Measurements from ENCODE around the gene EEF1AKMT1. TPM values are rescaled to one million over a fixed set of nuclear protein-coding genes. Genes with fewer than 3 reads are reported as not detected.

The EEF1AKMT1 gene
- total RNA-seq, 4 donors from 2014 or later: 7.5 to 15.2 (median 10.3) TPM

GRCh38 chr13:20702530-20702914, 71.2 kb downstream of the EEF1AKMT1 start:
- TF ChIP-seq CTCF (IDR thresholded peaks at IDR 0.05): no peak
- no peak for TF ChIP-seq POLR2A (IDR thresholded peaks at IDR 0.05)
- Histone ChIP-seq H3K36me3 (no peaks in the 10 kb centered on the region), H3K9me3 (no peaks in the 10 kb centered on the region), H3K4me3 (replicated peaks in 1 of 3) (peak overlapping the region in 1 of 3 donors; percentile 65), H3K27me3 (no peaks in the 10 kb centered on the region), H3K4me1 (peaks cover 3 to 8% of the 10 kb centered on the region in 2 donors), H3K27ac (no peak overlapping the region)
- WGBS, 2 donors: 28 to 29% methylated on average over 9 of the region's 9 CpGs
- intact Hi-C loops (cut with DNase I): loop anchor here (5.0 kb wide), 1 partner anchor 435 kb away; no protein-coding TSS in a partner anchor
- no peak for DNase-seq

- Histone ChIP-seq H3K36me3 (no peaks in the 10 kb centered on the region), H3K4me3 (replicated peaks in 1 of 3) (no peak overlapping the region), H3K9me3 (no peaks in the 10 kb centered on the region), H3K27ac (no peak overlapping the region), H3K4me1 (peaks cover 3 to 8% of the 10 kb centered on the region in 2 donors), H3K27me3 (no peaks in the 10 kb centered on the region)
- no peak for TF ChIP-seq POLR2A (IDR thresholded peaks at IDR 0.05)
- no peak for DNase-seq
- WGBS, 2 donors: 94 to 99% methylated on average over 3 of the region's 3 CpGs
- intact Hi-C loops (cut with DNase I): loop anchor here (5.0 kb wide), 1 partner anchor 436 kb away; no protein-coding TSS in a partner anchor
Measured at GRCh38 chr13:20701461-20701860, 72.3 kb downstream of the EEF1AKMT1 start.

- no peak for TF ChIP-seq POLR2A (IDR thresholded peaks at IDR 0.05)
- no peak for TF ChIP-seq CTCF (IDR thresholded peaks at IDR 0.05)
- 91 to 95% methylated on average over 6 of the region's 6 CpGs for WGBS, 2 donors
- no peak overlapping the region for H3K4me3 ChIP-seq (replicated peaks in 1 of 3)
- DNase-seq: no peak
- H3K9me3 ChIP-seq: no peaks in the 10 kb centered on the region
- H3K27ac ChIP-seq: no peak overlapping the region
- H3K27me3 ChIP-seq: no peaks in the 10 kb centered on the region
- peaks cover 3 to 8% of the 10 kb centered on the region in 2 donors for H3K4me1 ChIP-seq
- intact Hi-C loops (cut with DNase I): loop anchor here (5.0 kb wide), 1 partner anchor 437 kb away; no protein-coding TSS in a partner anchor
- no peaks in the 10 kb centered on the region for H3K36me3 ChIP-seq
Measured at GRCh38 chr13:20700288-20700687, 73.5 kb downstream of the EEF1AKMT1 start.

GRCh38 chr13:20699715-20700114, 74.0 kb downstream of the EEF1AKMT1 start:
- peaks cover 3 to 8% of the 10 kb centered on the region in 2 donors for H3K4me1 ChIP-seq
- 93 to 96% methylated on average over 9 of the region's 9 CpGs for WGBS, 2 donors
- no peaks in the 10 kb centered on the region for H3K36me3 ChIP-seq
- no peaks in the 10 kb centered on the region for H3K9me3 ChIP-seq
- TF ChIP-seq POLR2A (IDR thresholded peaks at IDR 0.05) (no peak), CTCF (IDR thresholded peaks at IDR 0.05) (no peak)
- H3K27me3 ChIP-seq: no peaks in the 10 kb centered on the region
- DNase-seq: no peak
- H3K27ac ChIP-seq: no peak overlapping the region
- H3K4me3 ChIP-seq (replicated peaks in 1 of 3): no peak overlapping the region
- intact Hi-C loops (cut with DNase I): loop anchor here (5.0 kb wide), 1 partner anchor 438 kb away; no protein-coding TSS in a partner anchor

GRCh38 chr13:20696073-20696472, 77.7 kb downstream of the EEF1AKMT1 start:
- Histone ChIP-seq H3K9me3 (no peaks in the 10 kb centered on the region), H3K4me3 (replicated peaks in 1 of 3) (no peak overlapping the region), H3K36me3 (no peaks in the 10 kb centered on the region), H3K27me3 (no peaks in the 10 kb centered on the region), H3K27ac (no peak overlapping the region), H3K4me1 (no peaks in the 10 kb centered on the region)
- DNase-seq: no peak
- TF ChIP-seq POLR2A (IDR thresholded peaks at IDR 0.05) (no peak), CTCF (IDR thresholded peaks at IDR 0.05) (no peak)
- intact Hi-C loops (cut with DNase I): no loop called here
- WGBS, 2 donors: 83 to 84% methylated on average over 4 of the region's 4 CpGs
